Lung (tissue), 12 donors: ENCODE measurements around the gene C6orf52. TPM values are rescaled to one million over a fixed set of nuclear protein-coding genes. Genes with fewer than 3 reads are reported as not detected.
A peak's percentile ranks its signal among the peaks of the same experiment; 100 is the strongest.

Source experiments
- ATAC-seq: fragments of 200-7000 bp; cut with Tn5 transposase; one replicate; pipeline ENCODE4 v1.9.1; 2020; ENCODE audit warnings: moderate number of reproducible peaks; ENCODE audit not compliant: insufficient read depth, low FRiP score
- DNase-seq, 3 donors: peaks; one replicate each; pipeline ENCODE4 v3.0.0-alpha.2; 2013 to 2017
- H3K27ac ChIP-seq, 2 donors: one replicate each; pipeline ENCODE4 v1.5.1; 2013; ENCODE audit warnings: mild to moderate bottlenecking in 2 of 2, moderate library complexity in 2 of 2, control low read depth in 1 of 2, inconsistent platforms in 1 of 2, low read depth in 1 of 2, low read length in 1 of 2
- H3K27me3 ChIP-seq, 3 donors: one replicate each; pipeline ENCODE4 v1.5.1; 2013; ENCODE audit warnings: low read length in 2 of 3; ENCODE audit not compliant: control insufficient read depth in 3 of 3, insufficient read depth in 3 of 3
- H3K36me3 ChIP-seq, 4 donors: one replicate each; pipeline ENCODE4 v1.5.1; 2013; ENCODE audit warnings: low read length in 4 of 4, mild to moderate bottlenecking in 1 of 4, moderate library complexity in 1 of 4; ENCODE audit not compliant: control insufficient read depth in 4 of 4, insufficient read depth in 4 of 4
- H3K4me1 ChIP-seq, 5 donors: one replicate each; pipeline ENCODE4 v1.5.1; 2013; ENCODE audit warnings: low read length in 5 of 5, mild to moderate bottlenecking in 2 of 5, moderate library complexity in 1 of 5; ENCODE audit not compliant: control insufficient read depth in 5 of 5, insufficient read depth in 5 of 5
- H3K4me3 ChIP-seq: one replicate; pipeline ENCODE4 v1.5.1; 2013; ENCODE audit warnings: mild to moderate bottlenecking, control low read depth, moderate library complexity
- H3K9ac ChIP-seq, 2 donors: one replicate each; pipeline ENCODE4 v1.5.1; 2013; ENCODE audit warnings: low read length in 2 of 2, control low read depth in 1 of 2; ENCODE audit not compliant: insufficient read depth in 1 of 2
- H3K9me3 ChIP-seq, 4 donors: one replicate each; pipeline ENCODE4 v1.5.1; 2013; ENCODE audit warnings: low read length in 3 of 4, mild to moderate bottlenecking in 1 of 4, moderate library complexity in 1 of 4; ENCODE audit not compliant: control insufficient read depth in 4 of 4, insufficient read depth in 3 of 4
- CTCF ChIP-seq: IDR thresholded peaks from 2 replicates; pipeline ENCODE4 v1.5.1; 2012; ENCODE audit warnings: mild to moderate bottlenecking; ENCODE audit errors: control extremely low read depth, extremely low read depth
- WGBS, 2 donors: extraction: QIAGEN DNeasy Blood & Tissue Kit; methylation state at CpG; one replicate each; pipeline ENCODE4 v1.1.7; 2013; 5-methylcytosine and 5-hydroxymethylcytosine counted together
- polyA plus RNA-seq, 2 donors: library from polyadenylated mRNA; stranded (reverse); fragments of 200-250 nt; gene quantifications; one replicate each; pipeline ENCODE4 v1.2.1, GENCODE V29; 2013
- total RNA-seq, 2 donors: library from RNA; depleted of rRNA in 1 of 2; stranded (reverse); fragments of >200 nt in 1 of 2; gene quantifications; one replicate each; pipeline ENCODE4 v1.2.1, GENCODE V29; 2014 to 2021
- donor health status: control.
- donor health status: control.
- donor health status: Bipolar disorder and iron deficiency.
- donor health status: healthy.
- donor health status: DM: yes; HTN: yes; CAD: no.

The C6orf52 gene
- total and polyA plus RNA-seq, 4 donors: 1.3 to 3.5 (median 1.9) TPM

DNA sequence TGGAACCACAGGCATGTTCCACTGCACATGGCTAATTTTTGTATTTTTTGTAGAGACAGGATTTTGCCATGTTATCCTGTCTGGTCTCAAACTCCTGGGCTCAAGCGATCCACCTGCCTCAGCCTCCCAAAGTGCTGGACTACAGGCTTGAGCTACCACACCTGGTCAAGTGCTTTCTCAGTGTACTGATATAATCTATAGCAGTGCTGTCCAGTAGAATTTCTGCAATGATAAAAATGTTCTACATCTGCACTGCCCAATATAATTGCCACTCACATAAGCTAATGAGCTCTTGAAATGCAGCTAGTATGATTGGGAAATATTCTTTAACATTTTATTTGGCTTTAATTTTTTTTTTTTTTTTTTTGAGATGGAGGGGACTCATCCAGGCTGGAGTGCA lies 64.2 kb downstream of the C6orf52 start:
- Histone ChIP-seq H3K27me3 (no peaks in the 10 kb centered on the region), H3K4me3 (no peak overlapping the region), H3K4me1 (peaks cover 0 to 13% (median 2%) of the 10 kb centered on the region in 5 donors), H3K9me3 (no peaks in the 10 kb centered on the region), H3K27ac (no peak overlapping the region), H3K36me3 (no peaks in the 10 kb centered on the region), H3K9ac (no peak overlapping the region)
- DNase-seq (no peak), ATAC-seq (peak; percentile 27)
- TF ChIP-seq CTCF: no peak
- WGBS, 2 donors: 75 to 100% methylated on average over 1 of the region's 1 CpG

GRCh38 chr6:10627800-10628199 lies 66.6 kb downstream of the C6orf52 start:
- ATAC-seq (no peak), DNase-seq (no peak)
- TF ChIP-seq CTCF: no peak
- WGBS, 2 donors: 92 to 100% methylated on average over 1 of the region's 1 CpG
- no peak overlapping the region for H3K9ac ChIP-seq
- H3K27me3 ChIP-seq: no peaks in the 10 kb centered on the region
- no peaks in the 10 kb centered on the region for H3K9me3 ChIP-seq
- no peaks in the 10 kb centered on the region for H3K36me3 ChIP-seq
- no peak overlapping the region for H3K4me3 ChIP-seq
- peaks cover 0 to 13% (median 2%) of the 10 kb centered on the region in 5 donors for H3K4me1 ChIP-seq
- H3K27ac ChIP-seq: no peak overlapping the region

- H3K4me3 ChIP-seq: no peak overlapping the region
- peak overlapping the region in 1 of 2 donors; percentile 17 for H3K9ac ChIP-seq
- H3K4me1 ChIP-seq: peaks cover 0 to 13% (median 2%) of the 10 kb centered on the region in 5 donors
- TF ChIP-seq CTCF: no peak
- no peaks in the 10 kb centered on the region for H3K36me3 ChIP-seq
- WGBS, 2 donors: 69 to 72% methylated on average over 9 of the region's 9 CpGs
- no peaks in the 10 kb centered on the region for H3K9me3 ChIP-seq
- H3K27ac ChIP-seq: peak overlapping the region; percentile 7 to 35
- DNase-seq (peak; percentile 71 to 90 (median 87)), ATAC-seq (no peak)
- no peaks in the 10 kb centered on the region for H3K27me3 ChIP-seq
Measured at GRCh38 chr6:10626154-10626741, 68.2 kb downstream of the C6orf52 start.

- Histone ChIP-seq H3K27me3 (no peaks in the 10 kb centered on the region), H3K4me3 (no peak overlapping the region), H3K4me1 (peaks cover 0 to 13% (median 2%) of the 10 kb centered on the region in 5 donors), H3K27ac (no peak overlapping the region), H3K36me3 (no peaks in the 10 kb centered on the region), H3K9ac (no peak overlapping the region), H3K9me3 (no peaks in the 10 kb centered on the region)
- TF ChIP-seq CTCF: no peak
- 80 to 84% methylated on average over 5 of the region's 5 CpGs for WGBS, 2 donors
- DNase-seq (no peak), ATAC-seq (no peak)
Measured at GRCh38 chr6:10624836-10625235, 69.6 kb downstream of the C6orf52 start.
